Right hindlimb (tissue), 1 donor: ENCODE results near the gene NKG7.

Experiments
- DNase-seq: peaks from one replicate; pipeline ENCODE4 v3.0.0-alpha.2; 2018

The NKG7 gene

DNA sequence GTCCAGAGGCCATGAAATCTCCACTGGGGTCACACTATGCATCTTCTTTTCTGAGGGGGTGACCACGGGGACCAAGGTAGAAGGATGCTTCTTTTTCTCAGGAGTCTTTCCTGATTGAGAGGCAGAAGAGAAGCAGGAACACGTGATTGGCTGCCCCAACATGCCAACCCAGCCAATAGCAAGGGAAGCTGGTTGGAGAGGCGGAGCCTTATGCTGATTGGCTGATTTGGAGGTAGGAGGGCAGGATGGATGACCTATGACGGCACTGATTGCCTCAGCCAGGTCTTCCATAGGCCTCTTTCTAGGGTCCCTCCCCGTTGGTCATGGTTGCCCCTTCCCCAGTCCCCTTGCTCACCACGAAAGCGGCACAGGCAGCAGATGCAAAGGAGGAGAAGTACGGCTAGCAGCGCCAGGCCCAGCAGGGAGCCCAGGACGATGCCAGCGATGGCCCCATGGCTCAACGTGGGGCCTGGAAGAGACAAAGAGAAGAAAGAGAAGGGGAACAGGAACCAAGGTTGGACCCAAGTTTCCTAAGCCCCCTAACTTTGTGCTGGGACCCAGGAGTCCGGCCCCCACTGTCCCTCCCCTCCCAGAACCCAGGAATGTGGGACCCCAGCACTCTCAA is 38.5 kb downstream of the NKG7 start:
- DNase-seq = no peak

DNA sequence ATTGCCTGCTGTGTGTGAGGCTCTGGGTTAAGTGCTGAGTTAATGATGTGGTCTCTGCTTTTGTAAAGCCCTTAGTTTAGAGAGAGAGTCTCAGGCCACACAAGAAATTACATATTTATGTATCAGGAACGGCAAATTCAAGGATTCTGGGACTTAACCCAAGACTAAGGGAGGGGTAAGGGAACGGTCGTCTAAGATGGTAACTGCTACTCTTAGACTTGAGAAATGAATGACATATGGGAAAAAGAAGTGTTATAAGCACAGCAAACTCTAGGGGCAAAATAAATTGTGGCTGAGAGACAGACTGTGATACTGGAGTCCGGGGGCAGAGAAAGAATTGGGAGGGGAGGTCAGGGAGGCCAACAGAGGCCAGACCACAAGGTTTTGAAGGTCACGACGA is 40.7 kb downstream of the NKG7 start:
- no peak for DNase-seq

DNA sequence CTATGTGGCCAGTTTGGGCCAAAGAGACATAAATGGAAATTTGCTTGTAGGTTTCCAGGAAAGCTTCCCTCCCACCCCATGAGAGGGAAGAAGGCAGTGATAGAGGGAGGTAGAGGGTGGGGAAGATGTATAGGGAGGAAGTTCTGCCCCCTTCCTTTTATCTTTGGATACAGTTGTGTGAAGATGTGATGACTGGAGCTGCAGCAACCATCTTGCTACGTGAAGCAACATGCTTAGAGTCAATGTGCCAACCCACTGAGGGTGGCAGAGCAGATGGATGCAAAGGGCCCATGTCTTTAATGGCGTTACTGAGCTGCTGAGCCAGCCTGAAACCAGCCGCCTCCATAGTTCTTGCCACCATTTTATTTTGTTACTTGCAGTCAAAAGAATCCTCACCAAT is 41.3 kb downstream of the NKG7 start:
- peak; percentile 0 for DNase-seq

DNA sequence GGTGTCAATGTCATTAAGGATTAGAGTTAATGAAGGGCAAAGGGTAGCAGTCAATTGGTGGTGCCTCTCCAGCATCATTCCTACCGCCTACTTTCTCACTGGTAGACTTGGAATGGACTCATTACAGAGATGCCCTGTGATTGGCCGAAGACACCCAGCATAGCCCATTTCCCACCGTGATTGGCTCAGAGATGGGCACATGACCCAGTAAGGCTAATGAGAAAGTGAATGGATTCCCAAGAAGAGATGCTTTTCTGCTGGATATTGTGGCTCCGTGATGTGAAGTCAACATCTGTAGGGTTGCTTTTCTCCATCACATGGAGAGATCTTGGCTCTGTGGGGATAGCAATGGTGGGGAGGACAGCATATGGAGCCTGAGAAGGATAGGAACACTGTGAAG is 42.1 kb downstream of the NKG7 start:
- DNase-seq = no peak

DNA sequence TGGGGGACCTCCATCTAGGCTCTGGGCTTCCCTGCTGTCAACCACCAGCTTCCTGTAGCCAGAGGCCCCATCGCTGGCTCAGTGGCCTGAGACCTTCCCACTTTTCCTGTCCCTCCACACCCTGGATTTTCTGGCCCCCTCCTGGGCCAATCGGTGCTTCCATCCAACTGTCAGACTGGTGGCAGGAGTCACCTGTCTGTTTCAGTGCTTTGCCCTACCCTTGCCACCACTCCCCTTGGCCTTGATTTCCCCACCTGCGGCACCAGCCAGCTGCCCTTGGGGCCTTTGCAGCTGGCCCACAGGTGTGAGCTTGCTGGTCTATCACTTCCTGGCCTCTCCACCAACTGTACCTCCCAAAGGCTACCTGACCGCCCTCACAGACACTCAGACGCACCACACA is 43.0 kb downstream of the NKG7 start:
- DNase-seq = no peak

DNA sequence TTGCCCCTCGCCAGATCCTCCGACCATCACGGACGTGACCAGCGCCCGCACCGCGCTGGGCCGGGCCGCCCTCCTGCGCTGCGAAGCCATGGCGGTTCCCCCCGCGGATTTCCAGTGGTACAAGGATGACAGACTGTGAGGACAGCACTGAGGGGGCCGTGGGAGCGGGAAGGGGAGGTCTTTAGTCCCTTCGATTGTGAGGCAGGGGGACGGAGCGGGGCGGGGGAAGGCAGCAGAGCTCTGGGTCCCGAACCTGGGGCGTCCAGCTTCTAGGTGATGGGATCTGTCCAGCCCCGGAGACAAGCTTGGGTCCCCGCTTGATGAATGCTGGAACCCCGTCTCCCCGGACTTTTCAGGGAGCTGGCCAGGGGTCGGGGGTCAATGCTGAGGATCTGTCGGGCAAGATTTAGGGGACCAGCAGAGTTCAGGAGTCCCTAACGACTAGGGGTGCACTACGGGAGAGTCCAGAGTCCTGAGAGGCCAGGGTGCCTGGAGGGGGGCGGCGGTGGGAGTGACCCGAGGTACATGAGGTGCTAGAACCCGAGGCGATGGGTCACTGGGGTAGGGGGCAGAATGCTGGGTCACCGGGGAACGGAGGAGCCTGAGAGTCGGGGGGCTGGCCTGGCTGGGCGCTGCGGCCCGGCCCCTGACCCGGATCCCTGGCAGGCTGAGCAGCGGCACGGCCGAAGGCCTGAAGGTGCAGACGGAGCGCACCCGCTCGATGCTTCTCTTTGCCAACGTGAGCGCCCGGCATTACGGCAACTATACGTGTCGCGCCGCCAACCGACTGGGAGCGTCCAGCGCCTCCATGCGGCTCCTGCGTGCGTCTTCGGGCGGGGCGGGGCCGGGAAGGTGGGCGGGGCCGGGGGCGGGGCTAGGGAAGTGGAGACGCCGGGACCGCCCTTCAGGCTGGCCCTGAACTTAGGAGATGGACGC is 45.1 kb downstream of the NKG7 start:
- DNase-seq = peak; percentile 78

DNA sequence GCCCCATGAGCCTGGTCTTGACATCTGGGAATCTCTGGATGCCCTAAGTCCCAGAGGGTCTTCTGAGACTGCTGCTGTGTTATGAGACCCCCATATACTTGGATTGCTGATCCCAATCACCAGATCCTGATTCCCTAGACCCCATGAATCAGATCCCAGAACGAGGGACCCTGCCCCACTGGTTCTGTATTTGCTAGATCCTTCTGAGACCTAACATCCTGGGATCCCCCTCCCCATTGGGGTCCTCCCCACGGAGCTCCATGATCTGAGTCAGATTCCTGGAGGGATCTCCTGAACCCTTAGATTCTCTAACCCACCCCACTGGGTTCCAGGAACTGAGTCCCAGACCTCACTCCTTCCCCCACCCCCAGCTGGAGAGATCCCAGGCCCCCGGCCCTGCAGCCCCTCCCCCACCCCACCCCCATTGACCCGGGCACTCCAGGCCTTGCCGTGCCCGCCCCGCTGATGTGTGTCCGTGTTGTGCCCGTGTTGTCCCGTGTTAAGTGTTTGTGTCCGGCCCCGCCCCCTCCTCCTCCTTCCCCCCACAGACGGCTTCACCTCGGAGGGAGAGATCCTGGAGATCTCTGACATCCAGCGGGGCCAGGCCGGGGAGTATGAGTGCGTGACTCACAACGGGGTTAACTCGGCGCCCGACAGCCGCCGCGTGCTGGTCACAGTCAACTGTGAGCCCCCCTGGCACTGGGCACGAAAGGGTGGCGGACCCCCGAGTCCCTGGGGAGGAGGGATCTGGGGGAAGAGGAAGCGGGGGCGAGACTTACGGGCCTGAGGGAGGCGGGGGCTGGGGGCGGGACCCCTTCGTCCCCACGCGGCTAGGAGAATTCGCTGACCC is 46.0 kb downstream of the NKG7 start:
- no peak for DNase-seq

DNA sequence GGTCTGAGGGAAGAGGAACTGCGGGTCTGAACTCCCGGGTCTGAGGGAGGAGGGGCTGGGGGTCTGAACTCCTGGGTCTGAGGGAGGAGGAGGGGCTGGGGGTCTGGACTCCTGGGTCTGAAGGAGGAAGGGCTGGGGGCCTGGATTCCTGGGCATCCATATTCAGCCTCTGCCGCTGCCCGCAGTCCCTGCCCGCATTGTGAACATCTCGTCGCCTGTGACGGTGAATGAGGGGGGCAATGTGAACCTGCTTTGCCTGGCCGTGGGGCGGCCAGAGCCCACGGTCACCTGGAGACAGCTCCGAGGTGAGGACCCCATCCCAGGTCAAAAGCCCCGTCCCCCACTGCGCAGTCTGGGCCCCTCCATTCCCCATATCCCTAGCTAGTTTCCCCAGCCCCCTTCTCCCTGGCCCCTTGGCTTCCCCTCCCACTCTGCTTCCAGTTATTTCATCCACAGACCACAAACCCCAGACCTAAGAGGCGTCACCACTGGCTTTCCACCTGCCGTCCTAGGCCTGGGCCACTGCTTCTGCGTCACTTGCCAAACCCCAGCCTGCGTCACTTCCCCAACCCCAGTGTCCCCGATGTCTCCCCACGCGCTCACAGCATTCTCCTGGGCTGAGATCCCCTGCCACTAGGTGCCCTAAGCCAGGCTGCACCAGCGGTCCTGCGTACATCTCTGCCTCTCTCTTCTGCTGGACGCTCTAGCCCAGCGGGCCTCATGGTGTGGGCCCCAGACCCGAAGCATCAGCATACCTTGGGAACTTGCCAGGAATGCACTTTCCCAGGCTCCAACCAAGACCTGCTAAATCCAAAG is 47.1 kb downstream of the NKG7 start:
- DNase-seq = no peak

DNA sequence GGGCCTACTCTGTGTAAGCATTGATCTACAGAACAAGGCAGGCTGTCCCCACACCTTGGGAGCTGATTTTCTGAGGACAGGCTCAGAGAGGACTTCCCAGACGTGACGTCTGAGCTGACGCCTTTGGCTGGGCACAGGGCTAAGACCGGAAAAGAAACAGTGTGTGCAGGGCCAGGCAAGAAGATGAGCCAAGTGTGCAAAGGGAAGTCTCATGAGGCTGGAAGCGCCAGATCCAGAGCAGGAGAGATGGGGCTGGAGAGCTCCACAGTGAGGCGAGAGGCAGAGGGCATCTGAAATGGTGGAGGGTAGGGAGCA is 48.3 kb downstream of the NKG7 start:
- no peak for DNase-seq

DNA sequence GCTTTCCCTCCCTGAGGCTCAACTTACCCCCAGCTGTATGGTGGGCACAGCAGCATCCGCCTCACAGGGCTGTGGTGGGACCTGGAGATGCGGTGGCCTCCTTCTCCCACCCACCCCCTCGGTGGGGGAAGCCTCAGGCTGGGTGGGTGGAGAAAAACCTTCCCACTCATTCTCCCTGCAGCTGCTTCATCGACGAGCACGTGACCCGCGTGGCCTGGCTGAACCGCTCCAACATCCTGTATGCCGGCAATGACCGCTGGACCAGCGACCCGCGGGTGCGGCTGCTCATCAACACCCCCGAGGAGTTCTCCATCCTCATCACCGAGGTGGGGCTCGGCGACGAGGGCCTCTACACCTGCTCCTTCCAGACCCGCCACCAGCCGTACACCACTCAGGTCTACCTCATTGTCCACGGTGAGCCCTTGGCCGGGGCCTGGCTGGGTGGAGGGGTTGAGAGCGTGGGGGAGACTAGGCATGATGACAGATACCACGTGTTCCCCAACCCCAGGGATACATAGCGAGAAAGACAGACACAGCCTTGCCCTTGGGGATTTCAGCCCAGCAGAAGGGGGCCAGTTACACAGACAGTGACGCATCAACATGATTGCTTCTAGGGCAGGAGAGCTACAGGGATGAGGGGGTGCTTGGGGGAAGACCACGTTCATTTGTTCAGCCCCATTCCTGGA is 48.8 kb downstream of the NKG7 start:
- DNase-seq = no peak

DNA sequence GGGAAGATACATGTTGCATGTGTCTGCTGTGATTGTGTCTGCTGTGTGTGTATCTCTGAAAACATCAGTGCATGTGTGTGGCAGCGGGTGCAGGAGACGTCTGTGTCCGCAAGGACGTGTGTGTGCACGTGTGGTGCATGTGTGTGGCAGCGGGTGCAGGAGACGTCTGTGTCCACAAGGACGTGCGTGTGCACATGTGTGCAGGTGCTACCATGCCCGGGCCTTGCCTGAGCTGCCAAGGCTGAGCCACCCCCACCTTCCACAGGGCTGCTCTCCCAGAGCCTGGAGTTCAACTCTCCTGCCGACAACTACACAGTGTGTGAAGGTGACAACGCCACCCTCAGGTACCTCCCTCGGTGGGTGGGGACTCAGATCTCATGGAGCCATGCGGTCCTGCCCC is 50.7 kb downstream of the NKG7 start:
- DNase-seq = no peak
